HCT116 (cell line): ENCODE results near the gene LHPP. TPM values are rescaled to one million over a fixed set of nuclear protein-coding genes. Genes with fewer than 3 reads are reported as not detected.

ENCODE experiments used
- ATAC-seq: fragments of 200-7000 bp; cut with Tn5 transposase; 2 replicates; pipeline ENCODE4 v1.9.1; 2020; ENCODE audit warnings: mild to moderate bottlenecking, moderate library complexity
- BruUV-seq: library from RNA; stranded (reverse); fragments of 400-500 nt; replicated peaks from 2 replicates; lab custom pipeline; 2021; lab: Mats Ljungman, UMichigan
- CTCF ChIA-PET: fragments of 300-600 bp; sonication (Branson Sonifier 250); formaldehyde crosslinking; loops from one replicate; lab custom pipeline; 2021; ENCODE audit warnings: antibody characterized with exemption; lab: Charles Lee
- POLR2A ChIA-PET: fragments of 300-600, 350-600 bp; sonication (Branson Sonifier 250); formaldehyde crosslinking; loops from one replicate; lab custom pipeline; 2021; ENCODE audit warnings: antibody characterized with exemption; lab: Charles Lee
- RAD21 ChIA-PET, 2 experiments: fragments of 300-600 bp; sonication (Branson Sonifier 250); formaldehyde crosslinking; loops; one replicate each; lab custom pipeline; 2023; ENCODE audit warnings: low total read pairs in 2 of 2; ENCODE audit not compliant: uncharacterized antibody in 2 of 2, unreplicated experiment in 2 of 2, low non-redundant PET in 1 of 2; lab: Charles Lee
- DNase-seq: peaks from one replicate; pipeline ENCODE4 v3.0.0-alpha.2; 2010; ENCODE audit warnings: low read depth, low spot score
- H2AFZ ChIP-seq: fragments of 200-600 bp; shearing (Covaris generic), sonication (generic); 2 replicates; pipeline ENCODE4 v1.6.1; 2017; ENCODE audit warnings: low read depth, mixed run types, mixed read lengths, antibody characterized with exemption, low read length; ENCODE audit not compliant: poor library complexity, severe bottlenecking
- H3K27ac ChIP-seq: 2 replicates; pipeline ENCODE4 v1.5.1; 2012; ENCODE audit warnings: low read depth, low read length
- H3K27me3 ChIP-seq: fragments of 200-600 bp; sonication (generic); 2 replicates; pipeline ENCODE4 v1.6.1; 2016; ENCODE audit warnings: mixed run types, low read length, mixed read lengths; ENCODE audit not compliant: insufficient read depth
- H3K36me3 ChIP-seq, 2 experiments: fragments of 200-500 bp in 1 of 2; fragments of 200-600 bp in 1 of 2; sonication (Bioruptor generic) in 1 of 2; sonication (generic) in 1 of 2; 2 replicates each; pipeline versions ENCODE4 v1.5.1 to v1.6.1; 2014 to 2016; ENCODE audit warnings: low read length in 2 of 2, inconsistent platforms in 1 of 2, mixed read lengths in 1 of 2, mixed run types in 1 of 2; ENCODE audit not compliant: insufficient read depth in 2 of 2, control insufficient read depth in 1 of 2
- H3K4me1 ChIP-seq, 2 experiments: fragments of 200-600 bp in 1 of 2; sonication (generic) in 1 of 2; 2 replicates each; pipeline versions ENCODE4 v1.5.1 to v1.6.1; 2012 to 2017; ENCODE audit warnings: low read length in 2 of 2, inconsistent platforms in 1 of 2, mild to moderate bottlenecking in 1 of 2, mixed read lengths in 1 of 2, mixed run types in 1 of 2, moderate library complexity in 1 of 2; ENCODE audit not compliant: insufficient read depth in 2 of 2, control insufficient read depth in 1 of 2
- H3K4me2 ChIP-seq: fragments of 200-600 bp; sonication (generic); 2 replicates; pipeline ENCODE4 v1.6.1; 2017; ENCODE audit warnings: mixed run types, low read length, mixed read lengths
- H3K4me3 ChIP-seq, 2 experiments: fragments of 200-600 bp in 1 of 2; sonication (generic) in 1 of 2; replicated peaks in 1 of 2; 2 replicates each; pipeline ENCODE4 v1.5.1; 2011 to 2016; ENCODE audit warnings: low read length in 2 of 2, control low read depth in 1 of 2, low read depth in 1 of 2, mild to moderate bottlenecking in 1 of 2, mixed read lengths in 1 of 2, mixed run types in 1 of 2
- H3K79me2 ChIP-seq: fragments of 200-600 bp; sonication (generic); 2 replicates; pipeline ENCODE4 v1.6.1; 2017; ENCODE audit warnings: mild to moderate bottlenecking, mixed run types, low read length, moderate library complexity, mixed read lengths; ENCODE audit not compliant: insufficient read depth
- H3K9ac ChIP-seq: fragments of 200-600 bp; sonication (generic); 2 replicates; pipeline ENCODE4 v1.6.1; 2016; ENCODE audit warnings: low read length, mixed read lengths
- H3K9me2 ChIP-seq: fragments of 200-600 bp; sonication (generic), shearing (Covaris generic); 2 replicates; pipeline ENCODE4 v1.6.1; 2017; ENCODE audit warnings: mixed run types, mild to moderate bottlenecking, moderate library complexity; ENCODE audit not compliant: insufficient read depth
- H3K9me3 ChIP-seq, 2 experiments: fragments of 200-500 bp in 1 of 2; fragments of 200-600 bp in 1 of 2; sonication (Bioruptor generic) in 1 of 2; sonication (generic) in 1 of 2; 2 replicates each; pipeline ENCODE4 v1.6.1; 2014 to 2017; ENCODE audit warnings: low read length in 2 of 2, mixed read lengths in 2 of 2, inconsistent platforms in 1 of 2, low read depth in 1 of 2, mild to moderate bottlenecking in 1 of 2, mixed run types in 1 of 2, moderate library complexity in 1 of 2; ENCODE audit not compliant: control insufficient read depth in 1 of 2, insufficient read depth in 1 of 2
- H4K20me1 ChIP-seq: fragments of 200-600 bp; sonication (generic), shearing (Covaris generic); 2 replicates; pipeline ENCODE4 v1.6.1; 2017; ENCODE audit warnings: mixed run types, mild to moderate bottlenecking, moderate library complexity; ENCODE audit not compliant: insufficient read depth
- CBX3 ChIP-seq: IDR thresholded peaks from 2 replicates; pipeline ENCODE4 v1.6.1; 2012; ENCODE audit warnings: low read depth
- CEBPB ChIP-seq: IDR thresholded peaks from 2 replicates; pipeline ENCODE4 v1.6.1; 2012; ENCODE audit warnings: low read depth
- EGR1 ChIP-seq: IDR thresholded peaks from 2 replicates; pipeline ENCODE4 v1.6.1; 2012; ENCODE audit warnings: low read depth
- ELF1 ChIP-seq: IDR thresholded peaks from 2 replicates; pipeline ENCODE4 v1.6.1; 2012; ENCODE audit warnings: low read depth, borderline replicate concordance
- POLR2A ChIP-seq: IDR thresholded peaks from 2 replicates; pipeline ENCODE4 v1.7.0; 2011; ENCODE audit warnings: borderline replicate concordance; ENCODE audit not compliant: insufficient read depth, insufficient read length; ENCODE audit errors: extremely low read depth
- SIN3A ChIP-seq: IDR thresholded peaks from 2 replicates; pipeline ENCODE4 v1.6.1; 2012; ENCODE audit warnings: low read depth
- SRF ChIP-seq: IDR thresholded peaks from 2 replicates; pipeline ENCODE4 v1.6.1; 2012; ENCODE audit warnings: low read depth
- YY1 ChIP-seq: IDR thresholded peaks from 2 replicates; pipeline ENCODE4 v1.6.1; 2011; ENCODE audit warnings: low read length, low read depth, moderate library complexity, mild to moderate bottlenecking; ENCODE audit not compliant: insufficient replicate concordance; ENCODE audit errors: extremely low read depth
- ZFX ChIP-seq: fragments of 450-650 bp; IDR thresholded peaks from 2 replicates; pipeline ENCODE4 v1.6.1; 2017
- intact Hi-C: fragments of 100-400 bp; cut with micrococcal nuclease; formaldehyde crosslinking; loops from 2 replicates; pipeline ENCODE4 v1.10.0; 2022
- total RNA-seq: library from RNA; stranded (reverse); gene quantifications from one replicate; pipeline ENCODE4 v1.2.1, GENCODE V29; 2021; ENCODE audit not compliant: unreplicated experiment
- TF ChIP-seq, protein P1 (sequence below), 3 experiments: fragments of 200-600 bp in 1 of 3; sonication (generic) in 1 of 3; IDR thresholded peaks in 2 of 3; conservative IDR thresholded peaks in 1 of 3; 2 replicates each; pipeline ENCODE4 v1.5.1; 2012 to 2017; ENCODE audit warnings: low read depth in 2 of 3, low read length in 2 of 3, antibody characterized with exemption in 1 of 3, borderline replicate concordance in 1 of 3, control low read depth in 1 of 3, mild to moderate bottlenecking in 1 of 3, mixed read lengths in 1 of 3, mixed run types in 1 of 3, moderate library complexity in 1 of 3; ENCODE audit not compliant: insufficient read depth in 1 of 3
- TF ChIP-seq, protein P2 (sequence below): IDR thresholded peaks from 2 replicates; pipeline ENCODE4 v1.6.1; 2012
- TF ChIP-seq, protein P3 (sequence below): IDR thresholded peaks from 2 replicates; pipeline ENCODE4 v1.6.1; 2012; ENCODE audit warnings: low read depth

The LHPP gene
- total RNA-seq, 1 experiment from 2014 or later = 45.8 TPM

DNA sequence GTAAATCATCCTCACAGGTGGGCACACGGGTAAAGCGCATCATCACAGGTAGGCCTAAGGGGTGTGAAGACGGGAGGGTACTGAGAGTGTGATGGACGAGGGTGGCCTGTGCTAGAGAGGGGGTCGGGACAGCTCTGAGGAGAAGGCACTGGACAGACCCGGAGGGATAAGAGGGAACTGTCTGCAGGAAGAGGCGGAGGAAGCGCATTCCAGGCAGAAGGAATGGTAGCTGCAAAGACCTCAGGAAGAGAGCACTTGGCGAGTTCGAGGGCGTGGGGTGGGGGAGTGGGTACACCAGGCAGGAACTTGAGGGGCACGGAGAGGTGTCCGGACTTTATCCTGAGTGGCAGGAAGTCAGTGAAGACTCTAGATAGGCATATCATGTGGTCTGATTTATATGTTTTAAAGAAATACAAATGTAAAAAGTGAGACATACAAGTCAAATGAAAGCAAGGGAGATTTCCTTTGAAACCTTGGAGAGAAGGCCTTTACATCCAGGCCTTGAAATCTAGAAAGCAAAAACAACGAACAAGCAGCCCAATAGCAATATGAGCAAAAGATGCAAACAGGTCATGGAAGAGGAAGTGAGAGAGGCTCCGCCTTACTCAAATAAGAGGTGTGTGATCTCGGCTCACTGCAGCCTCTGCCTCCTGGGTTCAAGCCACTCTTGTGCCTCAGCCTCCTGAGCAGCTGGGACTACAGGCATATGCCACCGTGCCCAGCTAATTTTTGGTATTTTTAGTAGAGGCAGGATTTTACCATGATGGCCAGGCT lies 3.6 kb downstream of the LHPP start:
- Histone ChIP-seq H2AFZ (no peak overlapping the region), H3K9me2 (no peaks in the 10 kb centered on the region), H3K27me3 (no peaks in the 10 kb centered on the region), H4K20me1 (no peaks in the 10 kb centered on the region), H3K79me2 (peaks cover 5% of the 10 kb centered on the region; the same call in 1 of the 2 replicates), H3K27ac (no peak overlapping the region; the same call in 1 of the 2 replicates), H3K9ac (no peak overlapping the region)
- no TSS peak for BruUV-seq
- ChIA-PET CTCF (no interaction called here), RAD21 (no interaction called here), POLR2A (no interaction called here)
- no peak for DNase-seq
- TF ChIP-seq YY1 (no peak), CEBPB (no peak), POLR2A (no peak), CBX3 (no peak), SRF (no peak), ELF1 (no peak), ZFX (no peak), EGR1 (no peak), SIN3A (no peak)
- TF ChIP-seq, protein P1, sequence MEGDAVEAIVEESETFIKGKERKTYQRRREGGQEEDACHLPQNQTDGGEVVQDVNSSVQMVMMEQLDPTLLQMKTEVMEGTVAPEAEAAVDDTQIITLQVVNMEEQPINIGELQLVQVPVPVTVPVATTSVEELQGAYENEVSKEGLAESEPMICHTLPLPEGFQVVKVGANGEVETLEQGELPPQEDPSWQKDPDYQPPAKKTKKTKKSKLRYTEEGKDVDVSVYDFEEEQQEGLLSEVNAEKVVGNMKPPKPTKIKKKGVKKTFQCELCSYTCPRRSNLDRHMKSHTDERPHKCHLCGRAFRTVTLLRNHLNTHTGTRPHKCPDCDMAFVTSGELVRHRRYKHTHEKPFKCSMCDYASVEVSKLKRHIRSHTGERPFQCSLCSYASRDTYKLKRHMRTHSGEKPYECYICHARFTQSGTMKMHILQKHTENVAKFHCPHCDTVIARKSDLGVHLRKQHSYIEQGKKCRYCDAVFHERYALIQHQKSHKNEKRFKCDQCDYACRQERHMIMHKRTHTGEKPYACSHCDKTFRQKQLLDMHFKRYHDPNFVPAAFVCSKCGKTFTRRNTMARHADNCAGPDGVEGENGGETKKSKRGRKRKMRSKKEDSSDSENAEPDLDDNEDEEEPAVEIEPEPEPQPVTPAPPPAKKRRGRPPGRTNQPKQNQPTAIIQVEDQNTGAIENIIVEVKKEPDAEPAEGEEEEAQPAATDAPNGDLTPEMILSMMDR (IDR thresholded peaks at IDR 0.05 in 2 of 3, conservative IDR thresholded peaks at IDR 0.05 in 1 of 3; ENCODE audit: borderline replicate concordance in 1 of 3, insufficient read depth in 1 of 3, low read depth in 2 of 3, low read length in 2 of 3) = no peak
- TF ChIP-seq, protein P2, sequence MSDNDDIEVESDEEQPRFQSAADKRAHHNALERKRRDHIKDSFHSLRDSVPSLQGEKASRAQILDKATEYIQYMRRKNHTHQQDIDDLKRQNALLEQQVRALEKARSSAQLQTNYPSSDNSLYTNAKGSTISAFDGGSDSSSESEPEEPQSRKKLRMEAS = no peak
- TF ChIP-seq, protein P3, sequence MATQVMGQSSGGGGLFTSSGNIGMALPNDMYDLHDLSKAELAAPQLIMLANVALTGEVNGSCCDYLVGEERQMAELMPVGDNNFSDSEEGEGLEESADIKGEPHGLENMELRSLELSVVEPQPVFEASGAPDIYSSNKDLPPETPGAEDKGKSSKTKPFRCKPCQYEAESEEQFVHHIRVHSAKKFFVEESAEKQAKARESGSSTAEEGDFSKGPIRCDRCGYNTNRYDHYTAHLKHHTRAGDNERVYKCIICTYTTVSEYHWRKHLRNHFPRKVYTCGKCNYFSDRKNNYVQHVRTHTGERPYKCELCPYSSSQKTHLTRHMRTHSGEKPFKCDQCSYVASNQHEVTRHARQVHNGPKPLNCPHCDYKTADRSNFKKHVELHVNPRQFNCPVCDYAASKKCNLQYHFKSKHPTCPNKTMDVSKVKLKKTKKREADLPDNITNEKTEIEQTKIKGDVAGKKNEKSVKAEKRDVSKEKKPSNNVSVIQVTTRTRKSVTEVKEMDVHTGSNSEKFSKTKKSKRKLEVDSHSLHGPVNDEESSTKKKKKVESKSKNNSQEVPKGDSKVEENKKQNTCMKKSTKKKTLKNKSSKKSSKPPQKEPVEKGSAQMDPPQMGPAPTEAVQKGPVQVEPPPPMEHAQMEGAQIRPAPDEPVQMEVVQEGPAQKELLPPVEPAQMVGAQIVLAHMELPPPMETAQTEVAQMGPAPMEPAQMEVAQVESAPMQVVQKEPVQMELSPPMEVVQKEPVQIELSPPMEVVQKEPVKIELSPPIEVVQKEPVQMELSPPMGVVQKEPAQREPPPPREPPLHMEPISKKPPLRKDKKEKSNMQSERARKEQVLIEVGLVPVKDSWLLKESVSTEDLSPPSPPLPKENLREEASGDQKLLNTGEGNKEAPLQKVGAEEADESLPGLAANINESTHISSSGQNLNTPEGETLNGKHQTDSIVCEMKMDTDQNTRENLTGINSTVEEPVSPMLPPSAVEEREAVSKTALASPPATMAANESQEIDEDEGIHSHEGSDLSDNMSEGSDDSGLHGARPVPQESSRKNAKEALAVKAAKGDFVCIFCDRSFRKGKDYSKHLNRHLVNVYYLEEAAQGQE = no peak
- TF ChIP-seq, all 23 proteins: peak for 0
- intact Hi-C loops = no loop called here
- Histone ChIP-seq H3K4me1 (peaks cover 0 to 22% of the 10 kb centered on the region in 2 experiments; a peak in 2 of 4 replicates), H3K9me3 (no peaks in the 10 kb centered on the region), H3K4me3 (no peak overlapping the region), H3K4me2 (no peak overlapping the region), H3K36me3 (no peaks in the 10 kb centered on the region)
- ATAC-seq = no peak
